ENCODE data around the gene ZNF398.

- TF ChIP-seq MYC (IDR thresholded peaks at IDR 0.05; ENCODE audit: insufficient read depth, insufficient read length, insufficient replicate concordance, low read length, severe bottlenecking), result peak; percentile 38
- TF ChIP-seq ZZZ3 (IDR thresholded peaks at IDR 0.05; ENCODE audit: control insufficient read depth, insufficient read length, low read depth), result no peak
- TF ChIP-seq CHD2 (IDR thresholded peaks at IDR 0.05; ENCODE audit: borderline replicate concordance, low read depth, low read length), result peak; percentile 54; the same call in 1 of the 2 replicates
- TF ChIP-seq CTCF (IDR thresholded peaks at IDR 0.05 in 2 of 3, conservative IDR thresholded peaks at IDR 0.05 in 1 of 3; ENCODE audit: control insufficient read depth in 2 of 3, extremely low read depth in 1 of 3, insufficient read depth in 1 of 3, low read depth in 3 of 3, low read length in 3 of 3), result peak; percentile 52 to 70 (median 68)
- TF ChIP-seq TARDBP (IDR thresholded peaks at IDR 0.05; ENCODE audit: borderline replicate concordance), result no peak
- TF ChIP-seq REST (IDR thresholded peaks at IDR 0.05; ENCODE audit: low read depth, low read length), result no peak
- TF ChIP-seq ELK1 (IDR thresholded peaks at IDR 0.05; ENCODE audit: low read depth, low read length), result no peak
- no peak for TF ChIP-seq SP1 (IDR thresholded peaks at IDR 0.05; ENCODE audit: low read depth, low read length)
- no peak for TF ChIP-seq STAT3 (IDR thresholded peaks at IDR 0.05; ENCODE audit: low read depth, low read length)
- 0 out of 2 replicates have a peak, but pooled peaks have one; percentile 17 for TF ChIP-seq MLLT1 (IDR thresholded peaks at IDR 0.05)
- TF ChIP-seq POLR2A (IDR thresholded peaks at IDR 0.05; ENCODE audit: low read depth, low read length), result peak; percentile 88
- TF ChIP-seq SREBF2 (IDR thresholded peaks at IDR 0.05; ENCODE audit: low read length), result no peak
Measured at GRCh38 chr7:149195180-149196150, 48.2 kb downstream of the ZNF398 start, which contains the start of gene ZNF282.
